ENCODE results near the gene INHBB.

The INHBB gene

DNA sequence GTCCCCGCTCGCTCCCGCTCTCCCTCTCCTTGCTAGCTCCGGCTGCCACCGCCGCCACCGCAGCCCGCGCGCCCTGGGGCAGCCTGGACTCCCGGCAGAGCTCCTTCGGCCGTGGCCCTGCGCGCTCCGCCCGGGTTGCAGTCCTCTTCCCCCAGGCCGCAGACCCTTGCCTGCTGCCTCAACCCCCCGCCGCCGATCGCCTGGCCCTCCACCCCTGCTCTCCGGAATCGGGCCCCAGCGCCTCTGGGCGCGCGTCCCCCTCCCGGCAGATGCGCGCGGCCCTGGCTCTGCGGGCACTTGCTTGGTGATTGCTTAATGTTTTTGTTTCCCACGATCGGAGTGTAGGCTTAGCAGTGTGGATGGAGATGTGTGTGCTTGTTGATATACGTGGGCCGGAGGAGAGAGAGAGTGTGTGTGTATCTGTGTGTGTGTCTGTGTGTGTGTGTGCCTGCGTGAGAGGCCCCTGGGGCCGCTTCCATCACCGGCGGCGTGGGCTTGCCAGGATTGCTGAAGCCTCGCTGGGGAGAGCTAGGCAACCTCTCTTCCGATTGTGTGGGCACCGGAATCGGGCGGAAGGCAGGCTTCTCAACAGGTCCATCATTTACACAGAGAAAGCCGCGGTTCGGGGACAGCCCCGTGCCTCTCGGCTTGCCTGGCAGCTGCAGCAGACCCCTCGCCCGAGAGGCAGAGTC is 877 bp downstream of the INHBB start:
- TF ChIP-seq, protein P1, sequence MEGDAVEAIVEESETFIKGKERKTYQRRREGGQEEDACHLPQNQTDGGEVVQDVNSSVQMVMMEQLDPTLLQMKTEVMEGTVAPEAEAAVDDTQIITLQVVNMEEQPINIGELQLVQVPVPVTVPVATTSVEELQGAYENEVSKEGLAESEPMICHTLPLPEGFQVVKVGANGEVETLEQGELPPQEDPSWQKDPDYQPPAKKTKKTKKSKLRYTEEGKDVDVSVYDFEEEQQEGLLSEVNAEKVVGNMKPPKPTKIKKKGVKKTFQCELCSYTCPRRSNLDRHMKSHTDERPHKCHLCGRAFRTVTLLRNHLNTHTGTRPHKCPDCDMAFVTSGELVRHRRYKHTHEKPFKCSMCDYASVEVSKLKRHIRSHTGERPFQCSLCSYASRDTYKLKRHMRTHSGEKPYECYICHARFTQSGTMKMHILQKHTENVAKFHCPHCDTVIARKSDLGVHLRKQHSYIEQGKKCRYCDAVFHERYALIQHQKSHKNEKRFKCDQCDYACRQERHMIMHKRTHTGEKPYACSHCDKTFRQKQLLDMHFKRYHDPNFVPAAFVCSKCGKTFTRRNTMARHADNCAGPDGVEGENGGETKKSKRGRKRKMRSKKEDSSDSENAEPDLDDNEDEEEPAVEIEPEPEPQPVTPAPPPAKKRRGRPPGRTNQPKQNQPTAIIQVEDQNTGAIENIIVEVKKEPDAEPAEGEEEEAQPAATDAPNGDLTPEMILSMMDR (IDR thresholded peaks at IDR 0.05): no peak
- Histone ChIP-seq H3K27ac (peak overlapping the region in 1 of 2 donors; percentile 83), H3K4me3 (peak overlapping the region; percentile 84)
- DNase-seq (ENCODE audit: low spot score): no peak

DNA sequence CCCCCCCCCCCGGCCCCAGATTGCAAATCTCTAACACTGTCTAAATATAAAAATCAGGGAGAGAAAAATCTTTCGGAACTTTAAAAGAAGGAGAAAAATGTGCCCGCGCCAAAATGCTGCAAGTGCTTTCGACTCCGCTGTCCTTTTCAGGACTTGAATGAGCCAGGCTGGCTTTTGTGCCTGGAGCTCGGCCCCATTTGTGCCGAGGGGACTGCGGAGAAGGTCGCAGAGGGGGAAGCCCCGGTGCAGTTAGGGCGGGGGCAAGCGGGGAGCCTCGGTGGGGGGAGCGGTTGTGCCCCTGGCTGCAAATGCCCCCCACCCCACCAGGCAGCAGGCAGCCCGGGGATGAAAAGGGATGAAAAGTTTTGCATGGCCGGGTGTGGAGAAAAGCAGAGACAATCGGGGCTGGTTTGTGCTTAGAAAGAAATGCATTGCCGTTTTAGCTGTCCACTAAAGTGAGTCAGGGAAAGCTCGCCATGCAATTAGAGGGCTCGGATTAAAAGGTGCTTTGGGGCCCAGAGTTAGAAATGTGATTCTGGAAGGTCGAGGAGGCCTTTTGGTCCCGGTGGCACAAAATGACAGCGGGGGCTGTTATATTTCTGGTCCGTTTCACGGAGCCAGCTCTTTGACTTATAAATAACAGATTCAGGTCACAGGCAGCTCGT is 1.6 kb downstream of the INHBB start:
- TF ChIP-seq, protein P1 (IDR thresholded peaks at IDR 0.05): no peak
- H3K4me3 ChIP-seq: peak overlapping the region; percentile 84
- peak overlapping the region in 1 of 2 donors; percentile 83 for H3K27ac ChIP-seq
- no peak for DNase-seq (ENCODE audit: low spot score)

DNA sequence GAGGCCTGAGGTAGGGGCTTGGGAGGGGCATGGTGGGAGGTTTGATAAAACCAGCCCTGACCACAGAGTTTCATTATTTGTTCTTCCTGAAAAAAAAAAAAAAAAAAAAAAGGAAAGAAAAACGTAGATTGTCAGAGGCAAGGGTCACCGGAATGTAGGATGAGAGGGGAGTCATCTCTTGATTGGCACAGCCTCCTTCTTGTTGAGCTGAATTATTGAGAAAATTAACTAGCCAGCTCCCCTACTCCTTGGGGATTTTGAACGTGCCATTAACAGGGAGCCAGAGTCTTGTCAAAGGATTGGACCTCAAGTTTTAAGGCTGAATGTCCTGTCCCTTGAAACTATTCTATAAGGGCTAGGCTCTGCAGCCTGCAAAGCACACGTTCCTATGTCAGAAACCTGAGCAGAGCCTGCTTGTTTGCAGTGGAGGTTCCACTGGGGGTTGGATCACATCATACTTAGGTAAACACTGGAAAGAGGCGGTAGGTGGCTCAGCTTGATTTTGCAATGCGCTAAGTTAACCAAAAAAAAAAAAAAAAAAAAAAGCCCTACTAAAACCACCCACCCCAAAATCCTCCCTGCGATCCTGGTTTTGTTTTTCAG is 2.3 kb downstream of the INHBB start:
- DNase-seq (ENCODE audit: low spot score): no peak
- H3K27ac ChIP-seq: no peak overlapping the region
- peak overlapping the region; percentile 84 for H3K4me3 ChIP-seq

DNA sequence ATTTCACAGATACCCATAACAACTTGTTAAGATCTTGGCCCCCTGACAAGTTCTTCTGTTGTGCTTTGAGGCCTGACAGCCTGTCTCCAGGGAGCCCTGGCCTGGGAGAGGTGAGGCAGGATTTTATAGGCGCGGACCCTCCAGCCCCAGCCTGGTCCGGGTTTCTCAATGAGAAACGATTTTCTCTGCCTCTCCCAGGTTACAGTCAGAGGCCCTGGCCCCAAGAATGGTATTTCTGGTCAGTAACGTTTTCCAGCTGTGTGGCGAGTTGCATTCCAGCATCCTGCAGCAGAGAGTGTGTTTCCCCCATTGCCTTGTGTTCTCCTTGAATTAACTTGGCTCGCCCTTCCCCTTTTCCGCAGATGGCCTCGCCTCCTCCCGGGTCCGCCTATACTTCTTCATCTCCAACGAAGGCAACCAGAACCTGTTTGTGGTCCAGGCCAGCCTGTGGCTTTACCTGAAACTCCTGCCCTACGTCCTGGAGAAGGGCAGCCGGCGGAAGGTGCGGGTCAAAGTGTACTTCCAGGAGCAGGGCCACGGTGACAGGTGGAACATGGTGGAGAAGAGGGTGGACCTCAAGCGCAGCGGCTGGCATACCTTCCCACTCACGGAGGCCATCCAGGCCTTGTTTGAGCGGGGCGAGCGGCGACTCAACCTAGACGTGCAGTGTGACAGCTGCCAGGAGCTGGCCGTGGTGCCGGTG is 3.0 kb downstream of the INHBB start:
- TF ChIP-seq, protein P1 (IDR thresholded peaks at IDR 0.05): no peak
- no peak for DNase-seq (ENCODE audit: low spot score)
- Histone ChIP-seq H3K4me3 (no peak overlapping the region), H3K27ac (no peak overlapping the region)

More for the DNA sequence above, 2.3 kb downstream of the INHBB start:
- TF ChIP-seq, protein P1 (IDR thresholded peaks at IDR 0.05): no peak

DNA sequence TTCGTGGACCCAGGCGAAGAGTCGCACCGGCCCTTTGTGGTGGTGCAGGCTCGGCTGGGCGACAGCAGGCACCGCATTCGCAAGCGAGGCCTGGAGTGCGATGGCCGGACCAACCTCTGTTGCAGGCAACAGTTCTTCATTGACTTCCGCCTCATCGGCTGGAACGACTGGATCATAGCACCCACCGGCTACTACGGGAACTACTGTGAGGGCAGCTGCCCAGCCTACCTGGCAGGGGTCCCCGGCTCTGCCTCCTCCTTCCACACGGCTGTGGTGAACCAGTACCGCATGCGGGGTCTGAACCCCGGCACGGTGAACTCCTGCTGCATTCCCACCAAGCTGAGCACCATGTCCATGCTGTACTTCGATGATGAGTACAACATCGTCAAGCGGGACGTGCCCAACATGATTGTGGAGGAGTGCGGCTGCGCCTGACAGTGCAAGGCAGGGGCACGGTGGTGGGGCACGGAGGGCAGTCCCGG is 3.5 kb downstream of the INHBB start:
- no peak overlapping the region for H3K4me3 ChIP-seq
- DNase-seq (ENCODE audit: low spot score): no peak
- no peak overlapping the region for H3K27ac ChIP-seq
- TF ChIP-seq, protein P1 (IDR thresholded peaks at IDR 0.05): no peak

DNA sequence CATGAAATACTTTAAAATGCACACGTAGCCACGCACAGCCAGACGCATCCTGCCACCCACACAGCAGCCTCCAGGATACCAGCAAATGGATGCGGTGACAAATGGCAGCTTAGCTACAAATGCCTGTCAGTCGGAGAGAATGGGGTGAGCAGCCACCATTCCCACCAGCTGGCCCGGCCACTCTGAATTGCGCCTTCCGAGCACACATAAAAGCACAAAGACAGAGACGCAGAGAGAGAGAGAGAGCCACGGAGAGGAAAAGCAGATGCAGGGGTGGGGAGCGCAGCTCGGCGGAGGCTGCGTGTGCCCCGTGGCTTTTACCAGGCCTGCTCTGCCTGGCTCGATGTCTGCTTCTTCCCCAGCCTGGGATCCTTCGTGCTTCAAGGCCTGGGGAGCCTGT is 4.1 kb downstream of the INHBB start:
- DNase-seq (ENCODE audit: low spot score): no peak
- Histone ChIP-seq H3K27ac (no peak overlapping the region), H3K4me3 (no peak overlapping the region)
- TF ChIP-seq, protein P1 (IDR thresholded peaks at IDR 0.05): no peak

Data from coronary artery (tissue), 2 donors.